ENCODE results near the gene SLCO3A1. TPM values are rescaled to one million over a fixed set of nuclear protein-coding genes. Genes with fewer than 3 reads are reported as not detected.

SLCO3A1 gene
- total and polyA plus RNA-seq, 5 experiments from 2014 or later, result 9.3 to 12.9 (median 11.8) TPM

GRCh38 chr15:91873138-91873536, 19.6 kb downstream of the SLCO3A1 start:
- POLR2A ChIA-PET, result no interaction called here
- Mint-ChIP-seq H3K4me1 (peaks cover 30 to 46% (median 39%) of the 10 kb centered on the region in 4 donors), H3K9me3 (peaks cover 0 to 9% (median 0%) of the 10 kb centered on the region in 9 donors), H3K27me3 (peaks cover 0 to 4% (median 0%) of the 10 kb centered on the region in 5 donors), H3K4me3 (no peak overlapping the region), H3K27ac (no peak overlapping the region), H3K36me3 (peaks cover 5 to 17% (median 7%) of the 10 kb centered on the region in 3 donors)
- no peak for DNase-seq
- ATAC-seq, result no peak

- Mint-ChIP-seq H3K27ac (peak overlapping the region in 2 of 10 donors; percentile 5 to 72), H3K27me3 (peaks cover 0 to 4% (median 0%) of the 10 kb centered on the region in 5 donors), H3K4me1 (peaks cover 26 to 40% (median 34%) of the 10 kb centered on the region in 4 donors), H3K36me3 (peaks cover 10 to 17% (median 12%) of the 10 kb centered on the region in 3 donors), H3K4me3 (no peak overlapping the region), H3K9me3 (peaks cover 0 to 9% (median 0%) of the 10 kb centered on the region in 9 donors)
- POLR2A ChIA-PET, result no interaction called here
- DNase-seq, result no peak
- no peak for ATAC-seq
Observed at GRCh38 chr15:91874171-91874570, 20.7 kb downstream of the SLCO3A1 start.

- H3K4me3 Mint-ChIP-seq, result no peak overlapping the region
- peak overlapping the region in 1 of 10 donors; percentile 13 for H3K27ac Mint-ChIP-seq
- no peak for ATAC-seq
- POLR2A ChIA-PET, result no interaction called here
- peaks cover 0 to 9% (median 0%) of the 10 kb centered on the region in 9 donors for H3K9me3 Mint-ChIP-seq
- peaks cover 26 to 35% (median 30%) of the 10 kb centered on the region in 4 donors for H3K4me1 Mint-ChIP-seq
- no peak for DNase-seq
- peaks cover 0 to 4% (median 0%) of the 10 kb centered on the region in 5 donors for H3K27me3 Mint-ChIP-seq
- peaks cover 10 to 13% (median 12%) of the 10 kb centered on the region in 3 donors for H3K36me3 Mint-ChIP-seq
Observed at GRCh38 chr15:91874992-91875660, 21.6 kb downstream of the SLCO3A1 start.

GRCh38 chr15:91876187-91876586, 22.7 kb downstream of the SLCO3A1 start:
- H3K9me3 Mint-ChIP-seq, result peaks cover 0 to 9% (median 0%) of the 10 kb centered on the region in 9 donors
- peaks cover 12 to 13% (median 12%) of the 10 kb centered on the region in 3 donors for H3K36me3 Mint-ChIP-seq
- DNase-seq, result no peak
- H3K4me3 Mint-ChIP-seq, result no peak overlapping the region
- no peaks in the 10 kb centered on the region for H3K27me3 Mint-ChIP-seq
- H3K4me1 Mint-ChIP-seq, result peaks cover 21 to 32% (median 24%) of the 10 kb centered on the region in 4 donors
- ATAC-seq, result no peak
- POLR2A ChIA-PET, result no interaction called here
- no peak overlapping the region for H3K27ac Mint-ChIP-seq

- no peak for ATAC-seq
- Mint-ChIP-seq H3K9me3 (peaks cover 0 to 9% (median 0%) of the 10 kb centered on the region in 9 donors), H3K27ac (no peak overlapping the region), H3K27me3 (no peaks in the 10 kb centered on the region), H3K36me3 (peaks cover 12 to 13% (median 12%) of the 10 kb centered on the region in 3 donors), H3K4me1 (peaks cover 12 to 31% (median 17%) of the 10 kb centered on the region in 4 donors), H3K4me3 (no peak overlapping the region)
- DNase-seq, result no peak
- POLR2A ChIA-PET, result no interaction called here
Observed at GRCh38 chr15:91878319-91878870, 24.9 kb downstream of the SLCO3A1 start.

- peaks cover 0 to 9% (median 0%) of the 10 kb centered on the region in 9 donors for H3K9me3 Mint-ChIP-seq
- ATAC-seq, result no peak
- peaks cover 11 to 30% (median 16%) of the 10 kb centered on the region in 4 donors for H3K4me1 Mint-ChIP-seq
- peaks cover 10 to 13% (median 12%) of the 10 kb centered on the region in 3 donors for H3K36me3 Mint-ChIP-seq
- POLR2A ChIA-PET, result no interaction called here
- no peak for DNase-seq
- H3K27ac Mint-ChIP-seq, result no peak overlapping the region
- H3K27me3 Mint-ChIP-seq, result no peaks in the 10 kb centered on the region
- no peak overlapping the region for H3K4me3 Mint-ChIP-seq
Observed at GRCh38 chr15:91879158-91879557, 25.6 kb downstream of the SLCO3A1 start.

- DNase-seq, result no peak
- Mint-ChIP-seq H3K27ac (no peak overlapping the region), H3K4me3 (no peak overlapping the region), H3K4me1 (peaks cover 4 to 22% (median 12%) of the 10 kb centered on the region in 4 donors), H3K27me3 (no peaks in the 10 kb centered on the region), H3K9me3 (peaks cover 0 to 9% (median 0%) of the 10 kb centered on the region in 9 donors), H3K36me3 (peaks cover 10 to 13% (median 12%) of the 10 kb centered on the region in 3 donors)
- ATAC-seq, result no peak
- POLR2A ChIA-PET, result no interaction called here
Observed at GRCh38 chr15:91880373-91880772, 26.9 kb downstream of the SLCO3A1 start.

- H3K9me3 Mint-ChIP-seq, result peaks cover 0 to 9% (median 0%) of the 10 kb centered on the region in 9 donors
- ATAC-seq, result no peak
- DNase-seq, result no peak
- no peaks in the 10 kb centered on the region for H3K27me3 Mint-ChIP-seq
- H3K36me3 Mint-ChIP-seq, result peaks cover 10 to 12% (median 11%) of the 10 kb centered on the region in 3 donors
- no peak overlapping the region for H3K27ac Mint-ChIP-seq
- H3K4me3 Mint-ChIP-seq, result no peak overlapping the region
- peaks cover 4 to 26% (median 14%) of the 10 kb centered on the region in 4 donors for H3K4me1 Mint-ChIP-seq
- POLR2A ChIA-PET, result no interaction called here
Observed at GRCh38 chr15:91881569-91882297, 28.2 kb downstream of the SLCO3A1 start.

GRCh38 chr15:91882858-91883586, 29.5 kb downstream of the SLCO3A1 start:
- H3K36me3 Mint-ChIP-seq, result peaks cover 0 to 7% (median 5%) of the 10 kb centered on the region in 3 donors
- ATAC-seq (no peak), DNase-seq (no peak)
- H3K9me3 Mint-ChIP-seq, result peaks cover 0 to 2% (median 0%) of the 10 kb centered on the region in 9 donors
- no peaks in the 10 kb centered on the region for H3K27me3 Mint-ChIP-seq
- POLR2A ChIA-PET, result no interaction called here
- no peak overlapping the region for H3K27ac Mint-ChIP-seq
- no peak overlapping the region for H3K4me3 Mint-ChIP-seq
- peaks cover 9 to 34% (median 15%) of the 10 kb centered on the region in 4 donors for H3K4me1 Mint-ChIP-seq

GRCh38 chr15:91884606-91885005, 31.1 kb downstream of the SLCO3A1 start:
- H3K27me3 Mint-ChIP-seq, result no peaks in the 10 kb centered on the region
- ATAC-seq (no peak), DNase-seq (no peak)
- H3K9me3 Mint-ChIP-seq, result no peaks in the 10 kb centered on the region
- H3K4me1 Mint-ChIP-seq, result peaks cover 9 to 39% (median 18%) of the 10 kb centered on the region in 4 donors
- H3K27ac Mint-ChIP-seq, result no peak overlapping the region
- POLR2A ChIA-PET, result no interaction called here
- peaks cover 0 to 2% (median 0%) of the 10 kb centered on the region in 3 donors for H3K36me3 Mint-ChIP-seq
- H3K4me3 Mint-ChIP-seq, result no peak overlapping the region

- no peaks in the 10 kb centered on the region for H3K27me3 Mint-ChIP-seq
- peaks cover 0 to 2% (median 0%) of the 10 kb centered on the region in 3 donors for H3K36me3 Mint-ChIP-seq
- no peak overlapping the region for H3K4me3 Mint-ChIP-seq
- H3K27ac Mint-ChIP-seq, result no peak overlapping the region
- H3K4me1 Mint-ChIP-seq, result peaks cover 9 to 37% (median 16%) of the 10 kb centered on the region in 4 donors
- no peak for ATAC-seq
- POLR2A ChIA-PET, result no interaction called here
- no peak for DNase-seq
- H3K9me3 Mint-ChIP-seq, result no peaks in the 10 kb centered on the region
Observed at GRCh38 chr15:91885054-91885453, 31.5 kb downstream of the SLCO3A1 start.

GRCh38 chr15:91885714-91886270, 32.3 kb downstream of the SLCO3A1 start:
- Mint-ChIP-seq H3K27ac (no peak overlapping the region), H3K36me3 (no peaks in the 10 kb centered on the region), H3K4me3 (no peak overlapping the region), H3K27me3 (no peaks in the 10 kb centered on the region), H3K4me1 (peaks cover 5 to 36% (median 16%) of the 10 kb centered on the region in 4 donors), H3K9me3 (no peaks in the 10 kb centered on the region)
- POLR2A ChIA-PET, result interaction anchor here (0.6 kb wide), 1 partner anchor 885 kb away, joined by 4 read pairs; no protein-coding TSS in a partner anchor
- DNase-seq, result no peak
- ATAC-seq, result no peak
